HEK293T (cell line): Measurements from ENCODE around the gene ADAM22.

Experiments used
- CTCF ChIA-PET: fragments of 350-600 bp; formaldehyde crosslinking; extraction: SDS; loops from one replicate; lab custom pipeline; 2021; ENCODE audit warnings: antibody characterized with exemption, inconsistent platforms; lab: Yijun Ruan, JAX
- POLR2A ChIA-PET: fragments of 350-600 bp; formaldehyde crosslinking; extraction: SDS; loops from one replicate; lab custom pipeline; 2020; ENCODE audit warnings: antibody characterized with exemption, inconsistent platforms; lab: Yijun Ruan, JAX
- DNase-seq: peaks from one replicate; pipeline ENCODE4 v3.0.0; 2012; ENCODE audit warnings: mixed read lengths; ENCODE audit errors: extremely low spot score
- ARNT ChIP-seq: fragments of 450-650 bp; IDR thresholded peaks from 2 replicates; pipeline ENCODE4 v1.6.1; 2017; ENCODE audit warnings: mild to moderate bottlenecking
- BHLHE40 ChIP-seq: fragments of 450-650 bp; IDR thresholded peaks from 2 replicates; pipeline ENCODE4 v1.6.1; 2016; ENCODE audit warnings: mild to moderate bottlenecking, moderate library complexity, borderline replicate concordance
- CTBP1 ChIP-seq: fragments of 450-650 bp; IDR thresholded peaks from 2 replicates; pipeline ENCODE4 v1.6.1; 2016; ENCODE audit warnings: borderline replicate concordance
- ELF4 ChIP-seq: fragments of 450-650 bp; IDR thresholded peaks from 2 replicates; pipeline ENCODE4 v1.6.1; 2017; ENCODE audit warnings: antibody characterized with exemption
- FOXA1 ChIP-seq: fragments of 450-650 bp; IDR thresholded peaks from 2 replicates; pipeline ENCODE4 v1.6.1; 2016; ENCODE audit warnings: mild to moderate bottlenecking
- FOXK2 ChIP-seq: fragments of 450-650 bp; IDR thresholded peaks from 2 replicates; pipeline ENCODE4 v1.6.1; 2016; ENCODE audit warnings: mild to moderate bottlenecking
- FOXM1 ChIP-seq: fragments of 450-650 bp; IDR thresholded peaks from 2 replicates; pipeline ENCODE4 v1.6.1; 2017; ENCODE audit warnings: mild to moderate bottlenecking, borderline replicate concordance
- HDGF ChIP-seq: fragments of 450-650 bp; IDR thresholded peaks from 2 replicates; pipeline ENCODE4 v1.6.1; 2017; ENCODE audit warnings: antibody characterized with exemption, borderline replicate concordance
- L3MBTL2 ChIP-seq: fragments of 450-650 bp; conservative IDR thresholded peaks from 2 replicates; pipeline ENCODE4 v1.6.1; 2016; ENCODE audit warnings: mild to moderate bottlenecking
- LEF1 ChIP-seq: fragments of 450-650 bp; IDR thresholded peaks from 2 replicates; pipeline ENCODE4 v1.6.1; 2017; ENCODE audit warnings: mild to moderate bottlenecking, borderline replicate concordance
- NFRKB ChIP-seq: fragments of 450-650 bp; IDR thresholded peaks from 2 replicates; pipeline ENCODE4 v1.6.1; 2016; ENCODE audit warnings: mild to moderate bottlenecking, moderate library complexity
- PKNOX1 ChIP-seq: fragments of 450-650 bp; IDR thresholded peaks from 2 replicates; pipeline ENCODE4 v1.6.1; 2016
- SP1 ChIP-seq: fragments of 450-650 bp; IDR thresholded peaks from 2 replicates; pipeline ENCODE4 v1.6.1; 2017
- SUZ12 ChIP-seq: fragments of 450-650 bp; IDR thresholded peaks from 2 replicates; pipeline ENCODE4 v1.6.1; 2016; ENCODE audit warnings: mild to moderate bottlenecking
- TARDBP ChIP-seq: fragments of 450-650 bp; IDR thresholded peaks from 2 replicates; pipeline ENCODE4 v1.6.1; 2016
- ZNF384 ChIP-seq: fragments of 450-650 bp; IDR thresholded peaks from 2 replicates; pipeline ENCODE4 v1.6.1; 2016

Gene ADAM22

GRCh38 chr7:88091988-88092675 lies 158.1 kb downstream of the ADAM22 start:
- no peak for TF ChIP-seq L3MBTL2
- TF ChIP-seq FOXM1 = no peak
- no peak for TF ChIP-seq ZNF384
- no peak for TF ChIP-seq BHLHE40
- no peak for TF ChIP-seq FOXA1
- TF ChIP-seq ARNT = no peak
- no peak for TF ChIP-seq HDGF
- ChIA-PET POLR2A (no interaction called here), CTCF (no interaction called here)
- DNase-seq = no peak

GRCh38 chr7:88092676-88092999 lies 158.6 kb downstream of the ADAM22 start:
- TF ChIP-seq SP1 = no peak
- no peak for TF ChIP-seq TARDBP
- POLR2A ChIA-PET = no interaction called here
- no peak for DNase-seq
- CTCF ChIA-PET = interaction anchor here (0.7 kb wide), 1 partner anchor 1183 kb away, joined by 4 read pairs; no protein-coding TSS in a partner anchor

- TF ChIP-seq FOXM1 (no peak), HDGF (no peak), TARDBP (no peak), BHLHE40 (no peak), NFRKB (no peak), FOXK2 (no peak), ELF4 (no peak), ARNT (no peak), SUZ12 (no peak), L3MBTL2 (no peak), FOXA1 (no peak), ZNF384 (no peak), CTBP1 (no peak), PKNOX1 (no peak), SP1 (no peak), LEF1 (no peak)
- ChIA-PET POLR2A (no interaction called here), CTCF (no interaction called here)
- DNase-seq = no peak
Measured at GRCh38 chr7:88101769-88102168, 167.7 kb downstream of the ADAM22 start.

- ChIA-PET CTCF (no interaction called here), POLR2A (no interaction called here)
- no peak for DNase-seq
- no peak for TF ChIP-seq ARNT
- no peak for TF ChIP-seq NFRKB
- TF ChIP-seq SP1 = no peak
- TF ChIP-seq FOXK2 = no peak
- TF ChIP-seq PKNOX1 = peak; percentile 44
- TF ChIP-seq BHLHE40 = no peak
Measured at GRCh38 chr7:88102675-88103074, 168.6 kb downstream of the ADAM22 start.

- TF ChIP-seq HDGF = no peak
- TF ChIP-seq FOXM1 = no peak
- TF ChIP-seq TARDBP = no peak
- TF ChIP-seq ELF4 = no peak
- TF ChIP-seq BHLHE40 = no peak
- TF ChIP-seq ARNT = no peak
- TF ChIP-seq SUZ12 = no peak
- POLR2A ChIA-PET = no interaction called here
- DNase-seq = no peak
- CTCF ChIA-PET = no interaction called here
Measured at GRCh38 chr7:88104732-88105131, 170.7 kb downstream of the ADAM22 start.

- POLR2A ChIA-PET = no interaction called here
- CTCF ChIA-PET = no interaction called here
- DNase-seq = no peak
- no peak for TF ChIP-seq SUZ12
- TF ChIP-seq HDGF = no peak
- no peak for TF ChIP-seq BHLHE40
- TF ChIP-seq FOXM1 = no peak
- TF ChIP-seq ZNF384 = no peak
- TF ChIP-seq FOXA1 = no peak
- no peak for TF ChIP-seq PKNOX1
- TF ChIP-seq TARDBP = no peak
- TF ChIP-seq ARNT = no peak
- TF ChIP-seq LEF1 = no peak
- TF ChIP-seq FOXK2 = no peak
Measured at GRCh38 chr7:88105231-88105630, 171.2 kb downstream of the ADAM22 start.

- DNase-seq = no peak
- CTCF ChIA-PET = no interaction called here
- no peak for TF ChIP-seq FOXM1
- no peak for TF ChIP-seq LEF1
- no peak for TF ChIP-seq PKNOX1
- POLR2A ChIA-PET = no interaction called here
Measured at GRCh38 chr7:88106434-88106833, 172.4 kb downstream of the ADAM22 start.
